HepG2 (cell line): ENCODE results near the gene CDC42EP5. TPM values are rescaled to one million over a fixed set of nuclear protein-coding genes. Genes with fewer than 3 reads are reported as not detected.

Experiments used
- ATAC-seq: fragments of 200-7000 bp; cut with Tn5 transposase; 3 replicates; pipeline ENCODE4 v1.9.1; 2020; ENCODE audit warnings: mild to moderate bottlenecking, moderate library complexity
- BruUV-seq: library from RNA; stranded (reverse); fragments of 400-500 nt; replicated peaks from 2 replicates; lab custom pipeline; 2021; lab: Mats Ljungman, UMichigan
- CTCF ChIA-PET: fragments of 300-600 bp; formaldehyde crosslinking; extraction: SDS; loops from one replicate; lab custom pipeline; 2021; ENCODE audit warnings: low total read pairs, inconsistent platforms, low intra/inter-chr PET ratio; lab: Yijun Ruan, JAX
- POLR2A ChIA-PET: fragments of 350-600 bp; sonication (Branson Sonifier 250); formaldehyde crosslinking; loops from one replicate; lab custom pipeline; 2020; ENCODE audit warnings: antibody characterized with exemption, inconsistent platforms; lab: Yijun Ruan, JAX
- DNase-seq: peaks from one replicate; pipeline ENCODE4 v3.0.0-alpha.2; 2015; ENCODE audit warnings: low spot score
- FAIRE-seq: peaks from 3 replicates; lab custom pipeline; 2011; peaks lifted over from hg19 to GRCh38; lab: Jason Lieb, UNC
- H2AFZ ChIP-seq: one replicate; pipeline ENCODE4 v1.6.1; 2011; ENCODE audit warnings: low read length, inconsistent platforms
- H3K27ac ChIP-seq: fragments of 300-600 bp; 3 replicates; pipeline ENCODE4 v1.8.0; 2011; ENCODE audit warnings: mixed run types, mild to moderate bottlenecking, mixed read lengths, low read length, inconsistent platforms; ENCODE audit not compliant: insufficient read depth; ENCODE audit errors: extremely low read length
- H3K27me3 ChIP-seq, 2 experiments: fragments of 200-600 bp in 1 of 2; 2 replicates in 1 of 2; 3 replicates in 1 of 2; pipeline versions ENCODE4 v1.6.0 to v1.8.0; 2011; ENCODE audit warnings: low read length in 2 of 2, mild to moderate bottlenecking in 2 of 2, moderate library complexity in 2 of 2, inconsistent platforms in 1 of 2; ENCODE audit not compliant: insufficient read depth in 2 of 2, control insufficient read depth in 1 of 2
- H3K36me3 ChIP-seq, 2 experiments: fragments of 200-600 bp in 1 of 2; replicated peaks in 1 of 2; 2 replicates in 1 of 2; 3 replicates in 1 of 2; pipeline versions ENCODE4 v1.5.1 to v1.8.0; 2011; ENCODE audit warnings: low read length in 2 of 2, inconsistent platforms in 1 of 2; ENCODE audit not compliant: insufficient read depth in 2 of 2, control insufficient read depth in 1 of 2
- H3K4me1 ChIP-seq: 2 replicates; pipeline ENCODE4 v1.5.1; 2012; ENCODE audit warnings: low read length, inconsistent platforms; ENCODE audit not compliant: insufficient read depth
- H3K4me2 ChIP-seq: 2 replicates; pipeline ENCODE4 v1.6.0; 2011; ENCODE audit warnings: low read depth, low read length, inconsistent platforms
- H3K4me3 ChIP-seq, 3 experiments: fragments of 200-600 bp in 1 of 3; sonication (generic), shearing (Covaris generic) in 1 of 3; replicated peaks in 1 of 3; 2 replicates each; pipeline ENCODE4 v1.5.1; 2011 to 2016; ENCODE audit warnings: low read length in 3 of 3, inconsistent platforms in 2 of 3, low read depth in 2 of 3, mild to moderate bottlenecking in 2 of 3, control low read depth in 1 of 3, mixed read lengths in 1 of 3; ENCODE audit not compliant: insufficient read depth in 1 of 3
- H3K79me2 ChIP-seq: one replicate; pipeline ENCODE4 v1.6.1; 2011; ENCODE audit warnings: low read length, inconsistent platforms; ENCODE audit not compliant: insufficient read depth
- H3K9ac ChIP-seq: 2 replicates; pipeline ENCODE4 v1.6.0; 2011; ENCODE audit warnings: mild to moderate bottlenecking, low read depth, low read length, inconsistent platforms; ENCODE audit not compliant: insufficient read depth
- H3K9me3 ChIP-seq: 2 replicates; pipeline ENCODE4 v1.5.1; 2012; ENCODE audit warnings: mild to moderate bottlenecking, low read length
- H4K20me1 ChIP-seq: 2 replicates; pipeline ENCODE4 v1.6.0; 2011; ENCODE audit warnings: inconsistent platforms, mild to moderate bottlenecking, low read length, moderate library complexity; ENCODE audit not compliant: insufficient read depth
- AGO2 ChIP-seq: fragments of 200-400 bp; formaldehyde crosslinking; optimal IDR thresholded peaks from 2 replicates; pipeline ENCODE3; 2017; ENCODE audit warnings: mild to moderate bottlenecking, low read depth, low read length, moderate library complexity
- EP300 ChIP-seq, 3 experiments: sonication (generic) in 1 of 3; formaldehyde crosslinking in 1 of 3; IDR thresholded peaks; 2 replicates each; pipeline versions ENCODE4 v1.5.1 to v1.6.1; 2011 to 2020; ENCODE audit warnings: low read depth in 2 of 3, low read length in 2 of 3, borderline replicate concordance in 1 of 3, improper control_type of control experiment in 1 of 3, mild to moderate bottlenecking in 1 of 3, missing genetic modification reagents in 1 of 3, moderate library complexity in 1 of 3
- MIER3 ChIP-seq: IDR thresholded peaks from 2 replicates; pipeline ENCODE4 v1.6.1; 2016; ENCODE audit warnings: missing compliant biosample characterization, borderline replicate concordance
- SAP130 ChIP-seq: IDR thresholded peaks from 2 replicates; pipeline ENCODE4 v1.6.1; 2016; ENCODE audit warnings: low read depth
- ZBED4 ChIP-seq: sonication (generic); formaldehyde crosslinking; IDR thresholded peaks from 2 replicates; pipeline ENCODE4 v1.4.0; 2020; ENCODE audit warnings: missing genetic modification reagents, borderline replicate concordance
- ZNF615 ChIP-seq: sonication (generic); formaldehyde crosslinking; IDR thresholded peaks from 2 replicates; pipeline ENCODE4 v1.5.0; 2020; ENCODE audit warnings: mild to moderate bottlenecking, missing genetic modification reagents, borderline replicate concordance
- ZNF749 ChIP-seq: sonication (generic); formaldehyde crosslinking; IDR thresholded peaks from 2 replicates; pipeline ENCODE4 v1.8.0; 2022; ENCODE audit warnings: mild to moderate bottlenecking, missing genetic modification reagents, moderate library complexity, borderline replicate concordance
- WGBS: methylation state at CpG from one replicate; pipeline ENCODE4 v1.1.6; 2017; ENCODE audit warnings: low lambda C conversion rate; 5-methylcytosine and 5-hydroxymethylcytosine counted together
- in situ Hi-C: cut with HindIII; loops from 2 replicates; pipeline ENCODE4 v1.10.0; 2017; ENCODE audit warnings: low pct_unique_long_range_greater_than_20kb; ENCODE audit not compliant: extremely low pct_ligation_motif_present
- intact Hi-C: fragments of 100-400 bp; cut with micrococcal nuclease; formaldehyde crosslinking; loops from one replicate; pipeline ENCODE4 v1.10.0; 2022; ENCODE audit not compliant: unreplicated experiment
- polyA plus RNA-seq, 8 experiments: library from polyadenylated mRNA; depleted of rRNA in 3 of 8; stranded (reverse) in 7 of 8; unstranded in 1 of 8; fragments of >200 nt; fragmentation: Illumina TruSeq in 4 of 8; extraction: Trizol in 4 of 8; gene quantifications; 2 replicates each; pipeline versions ENCODE4 v1.2.1 to v1.2.3, GENCODE V29; 2011 to 2016; ENCODE audit warnings: low read depth in 4 of 8, missing spikeins in 1 of 8, mixed read lengths in 1 of 8; ENCODE audit not compliant: insufficient read depth in 1 of 8
- total RNA-seq, 5 experiments: library from RNA; depleted of rRNA; stranded (reverse); fragments of >200 nt; fragmentation: Illumina TruSeq; extraction: Trizol; gene quantifications; 2 replicates each; pipeline ENCODE4 v1.2.3, GENCODE V29; 2016; ENCODE audit warnings: low read depth in 1 of 5
- TF ChIP-seq, protein P1 (sequence below): sonication (generic); formaldehyde crosslinking; IDR thresholded peaks from 2 replicates; pipeline ENCODE4 v1.4.0; 2020; ENCODE audit warnings: low read depth, mild to moderate bottlenecking, missing genetic modification reagents

The CDC42EP5 gene
- total and polyA plus RNA-seq, 2 of the 13 experiments (the other 11 are each of a cell fraction or from before 2014, with no cell fraction given): 0.41 to 1.6 TPM

GRCh38 chr19:54431255-54431838, 41.7 kb downstream of the CDC42EP5 start:
- WGBS: 97% methylated on average over 10 of the region's 11 CpGs
- no peak overlapping the region for H3K9ac ChIP-seq

More at GRCh38 chr19:54431255-54431838, 41.7 kb downstream of the CDC42EP5 start:
- Histone ChIP-seq H3K79me2 (no peaks in the 10 kb centered on the region), H3K36me3 (no peaks in the 10 kb centered on the region), H3K9me3 (no peaks in the 10 kb centered on the region), H3K4me1 (no peaks in the 10 kb centered on the region), H3K4me3 (no peak overlapping the region), H3K27ac (no peak overlapping the region), H3K4me2 (no peak overlapping the region), H2AFZ (no peak overlapping the region), H4K20me1 (no peaks in the 10 kb centered on the region), H3K27me3 (no peaks in the 10 kb centered on the region; a peak in 1 of 5 replicates)
- in situ Hi-C loops (no loop called here), intact Hi-C loops (no loop called here)
- ChIA-PET CTCF (no interaction called here), POLR2A (interaction anchor here (3.9 kb wide), 1 partner anchor 11 kb away, joined by 41 read pairs; no protein-coding TSS in a partner anchor)
- TF ChIP-seq SAP130 (CRISPR knock-in tag): no peak
- no peak for TF ChIP-seq EP300 (IDR thresholded peaks at IDR 0.05; ENCODE audit: low read depth in 2 of 2, low read length in 2 of 2)
- TF ChIP-seq EP300 (CRISPR knock-in tag; IDR thresholded peaks at IDR 0.05; ENCODE audit: borderline replicate concordance): no peak
- no peak for TF ChIP-seq ZNF615 (CRISPR knock-in tag)
- no peak for TF ChIP-seq MIER3
- TF ChIP-seq ZBED4 (CRISPR knock-in tag): no peak
- TF ChIP-seq, protein P1, sequence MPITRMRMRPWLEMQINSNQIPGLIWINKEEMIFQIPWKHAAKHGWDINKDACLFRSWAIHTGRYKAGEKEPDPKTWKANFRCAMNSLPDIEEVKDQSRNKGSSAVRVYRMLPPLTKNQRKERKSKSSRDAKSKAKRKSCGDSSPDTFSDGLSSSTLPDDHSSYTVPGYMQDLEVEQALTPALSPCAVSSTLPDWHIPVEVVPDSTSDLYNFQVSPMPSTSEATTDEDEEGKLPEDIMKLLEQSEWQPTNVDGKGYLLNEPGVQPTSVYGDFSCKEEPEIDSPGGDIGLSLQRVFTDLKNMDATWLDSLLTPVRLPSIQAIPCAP: no peak
- TF ChIP-seq AGO2: no peak
- TF ChIP-seq ZNF749: no peak
- FAIRE-seq (no peak), DNase-seq (no peak), ATAC-seq (no peak)
- no TSS peak for BruUV-seq
